HFF-Myc (cell line): ENCODE results near the gene GSS.

Source experiments
- DNase-seq: peaks from one replicate; pipeline ENCODE4 v3.0.0-alpha.2; 2011; ENCODE audit warnings: low read depth; ENCODE audit errors: extremely low read depth
- H3K4me3 ChIP-seq: replicated peaks from 2 replicates; pipeline ENCODE4 v1.5.1; 2011; ENCODE audit warnings: low read depth, mild to moderate bottlenecking, control low read depth, low read length
- CTCF ChIP-seq: IDR thresholded peaks from 2 replicates; pipeline ENCODE4 v1.5.1; 2012; ENCODE audit warnings: mild to moderate bottlenecking, low read depth, low read length, control low read depth; ENCODE audit errors: missing control alignments

The GSS gene

GRCh38 chr20:34977365-34978091 is 21.9 kb upstream of the GSS start:
- DNase-seq, result no peak
- TF ChIP-seq CTCF, result no peak
- no peak overlapping the region for H3K4me3 ChIP-seq

GRCh38 chr20:34976286-34976685 is 20.7 kb upstream of the GSS start:
- TF ChIP-seq CTCF, result no peak
- DNase-seq, result no peak
- H3K4me3 ChIP-seq, result no peak overlapping the region

- no peak for TF ChIP-seq CTCF
- H3K4me3 ChIP-seq, result no peak overlapping the region
- no peak for DNase-seq
Measured at GRCh38 chr20:34974246-34974645, 18.6 kb upstream of the GSS start.

- no peak overlapping the region for H3K4me3 ChIP-seq
- DNase-seq, result no peak
- TF ChIP-seq CTCF, result no peak
Measured at GRCh38 chr20:34971561-34972235, 16.1 kb upstream of the GSS start.

- no peak overlapping the region for H3K4me3 ChIP-seq
- no peak for TF ChIP-seq CTCF
- DNase-seq, result no peak
Measured at GRCh38 chr20:34970846-34971560, 15.4 kb upstream of the GSS start.

GRCh38 chr20:34970193-34970840 is 14.7 kb upstream of the GSS start:
- no peak for TF ChIP-seq CTCF
- no peak overlapping the region for H3K4me3 ChIP-seq
- DNase-seq, result no peak
